H1 (cell line): ENCODE data around the gene SH2D2A. TPM values are rescaled to one million over a fixed set of nuclear protein-coding genes. Genes with fewer than 3 reads are reported as not detected.

Source experiments
- CTCF ChIA-PET: fragments of 300-600 bp; sonication (Branson Sonifier 250); formaldehyde crosslinking; loops from one replicate; lab custom pipeline; 2021; ENCODE audit not compliant: partially characterized antibody; lab: Charles Lee
- POLR2A ChIA-PET: fragments of 300-600 bp; sonication (Branson Sonifier 250); formaldehyde crosslinking; loops from one replicate; lab custom pipeline; 2021; ENCODE audit warnings: inconsistent platforms; ENCODE audit not compliant: partially characterized antibody; lab: Charles Lee
- DNase-seq, 2 experiments: peaks; one replicate each; pipeline versions ENCODE4 v3.0.0 to v3.0.0-alpha.2; 2010 to 2022; ENCODE audit warnings: low spot score in 2 of 2, low read depth in 1 of 2, mixed read lengths in 1 of 2
- FAIRE-seq: peaks from 2 replicates; lab custom pipeline; 2011; peaks lifted over from hg19 to GRCh38; lab: Jason Lieb, UNC
- H2AFZ ChIP-seq: 2 replicates; pipeline ENCODE4 v1.8.1; 2012; ENCODE audit warnings: low read length, inconsistent platforms
- H2AK5ac ChIP-seq: 2 replicates; pipeline ENCODE4 v1.6.1; 2013; ENCODE audit warnings: low read depth, low read length
- H2BK120ac ChIP-seq: replicated peaks from 2 replicates; pipeline ENCODE3; 2013; ENCODE audit warnings: low read depth, low read length, inconsistent platforms
- H2BK12ac ChIP-seq: 2 replicates; pipeline ENCODE4 v1.6.1; 2013; ENCODE audit warnings: low read depth, low read length
- H2BK15ac ChIP-seq: 2 replicates; pipeline ENCODE4 v1.6.1; 2013; ENCODE audit warnings: low read length
- H2BK20ac ChIP-seq: 2 replicates; pipeline ENCODE4 v1.6.1; 2013; ENCODE audit warnings: low read length
- H2BK5ac ChIP-seq: 2 replicates; pipeline ENCODE4 v1.6.1; 2013; ENCODE audit warnings: low read depth, low read length
- H3K14ac ChIP-seq: 2 replicates; pipeline ENCODE4 v1.6.1; 2013; ENCODE audit warnings: inconsistent platforms; ENCODE audit not compliant: insufficient read length
- H3K18ac ChIP-seq: 2 replicates; pipeline ENCODE4 v1.6.1; 2013; ENCODE audit warnings: low read length; ENCODE audit errors: extremely low read depth
- H3K23ac ChIP-seq: 2 replicates; pipeline ENCODE4 v1.6.1; 2013; ENCODE audit warnings: inconsistent platforms; ENCODE audit not compliant: insufficient read length
- H3K23me2 ChIP-seq: 2 replicates; pipeline ENCODE4 v1.6.1; 2013; ENCODE audit warnings: low read depth, low read length
- H3K27ac ChIP-seq: 2 replicates; pipeline ENCODE4 v1.6.1; 2011; ENCODE audit warnings: low read depth, low read length, inconsistent platforms
- H3K27me3 ChIP-seq, 4 experiments: replicated peaks in 1 of 4; 1 replicate in 1 of 4; 2 replicates in 3 of 4; pipeline versions ENCODE4 v1.6.1 to v1.8.1; 2011 to 2013; ENCODE audit warnings: low read length in 3 of 4, mild to moderate bottlenecking in 3 of 4, inconsistent platforms in 2 of 4, mixed read lengths in 2 of 4, moderate library complexity in 1 of 4; ENCODE audit not compliant: control insufficient read depth in 3 of 4, insufficient read depth in 3 of 4; ENCODE audit errors: extremely low read depth in 1 of 4
- H3K36me3 ChIP-seq, 4 experiments: 2 replicates each; pipeline versions ENCODE4 v1.6.1 to v1.8.1; 2011 to 2013; ENCODE audit warnings: mild to moderate bottlenecking in 4 of 4, low read length in 3 of 4, moderate library complexity in 2 of 4, control low read depth in 1 of 4, inconsistent platforms in 1 of 4; ENCODE audit not compliant: insufficient read depth in 4 of 4, control insufficient read depth in 2 of 4
- H3K4ac ChIP-seq: replicated peaks from 2 replicates; pipeline ENCODE3; 2013; ENCODE audit warnings: low read length, low read depth, mixed read lengths, inconsistent platforms; ENCODE audit not compliant: insufficient read length
- H3K4me1 ChIP-seq, 4 experiments: replicated peaks in 1 of 4; 1 replicate in 1 of 4; 2 replicates in 3 of 4; pipeline versions ENCODE4 v1.6.1 to v1.8.1; 2011 to 2013; ENCODE audit warnings: low read length in 3 of 4, inconsistent platforms in 2 of 4, mixed read lengths in 1 of 4; ENCODE audit not compliant: insufficient read depth in 4 of 4, control insufficient read depth in 3 of 4
- H3K4me2 ChIP-seq, 2 experiments: 2 replicates each; pipeline versions ENCODE4 v1.6.1 to v1.8.1; 2011 to 2013; ENCODE audit warnings: low read depth in 2 of 2, low read length in 2 of 2, control low read depth in 1 of 2, inconsistent platforms in 1 of 2, mild to moderate bottlenecking in 1 of 2; ENCODE audit not compliant: insufficient read depth in 1 of 2
- H3K4me3 ChIP-seq, 4 experiments: fragments of 200-600, 300-600 bp in 1 of 4; sonication (generic), shearing (Covaris generic), sonication (Bioruptor Twin) in 1 of 4; 2 replicates each; pipeline versions ENCODE4 v1.5.1 to v1.8.1; 2011 to 2016; ENCODE audit warnings: low read length in 4 of 4, low read depth in 3 of 4, control low read depth in 2 of 4, inconsistent platforms in 2 of 4, mild to moderate bottlenecking in 2 of 4, mixed read lengths in 1 of 4, moderate library complexity in 1 of 4; ENCODE audit not compliant: insufficient read depth in 2 of 4; ENCODE audit errors: extremely low read depth in 1 of 4
- H3K56ac ChIP-seq: replicated peaks from 2 replicates; pipeline ENCODE3; 2013; ENCODE audit warnings: low read depth, mild to moderate bottlenecking, mixed read lengths, low read length, inconsistent platforms; ENCODE audit not compliant: insufficient read length
- H3K79me1 ChIP-seq: 2 replicates; pipeline ENCODE4 v1.6.1; 2013; ENCODE audit warnings: low read depth, low read length, control low read depth
- H3K79me2 ChIP-seq, 2 experiments: 2 replicates each; pipeline versions ENCODE4 v1.6.1 to v1.8.1; 2012 to 2013; ENCODE audit warnings: low read length in 2 of 2, mild to moderate bottlenecking in 2 of 2, inconsistent platforms in 1 of 2; ENCODE audit not compliant: insufficient read depth in 2 of 2, control insufficient read depth in 1 of 2
- H3K9ac ChIP-seq, 4 experiments: replicated peaks in 1 of 4; 1 replicate in 1 of 4; 2 replicates in 3 of 4; pipeline versions ENCODE4 v1.6.1 to v1.8.1; 2011 to 2013; ENCODE audit warnings: low read depth in 3 of 4, low read length in 3 of 4, control low read depth in 2 of 4, mild to moderate bottlenecking in 2 of 4, moderate library complexity in 2 of 4, inconsistent platforms in 1 of 4; ENCODE audit errors: extremely low read depth in 1 of 4
- H3K9me3 ChIP-seq, 2 experiments: 2 replicates each; pipeline versions ENCODE4 v1.6.1 to v1.8.1; 2012 to 2013; ENCODE audit warnings: mild to moderate bottlenecking in 2 of 2, moderate library complexity in 2 of 2, control low read depth in 1 of 2, inconsistent platforms in 1 of 2, low read depth in 1 of 2, low read length in 1 of 2, mixed read lengths in 1 of 2; ENCODE audit not compliant: insufficient read depth in 2 of 2
- H4K20me1 ChIP-seq, 2 experiments: replicated peaks in 1 of 2; 2 replicates each; pipeline versions ENCODE3 to v1.8.1; 2011 to 2013; ENCODE audit warnings: inconsistent platforms in 2 of 2, low read length in 2 of 2, mild to moderate bottlenecking in 1 of 2; ENCODE audit not compliant: insufficient read depth in 2 of 2, control insufficient read depth in 1 of 2
- H4K5ac ChIP-seq: 2 replicates; pipeline ENCODE4 v1.6.1; 2013; ENCODE audit warnings: low read length, low read depth, mixed read lengths, inconsistent platforms; ENCODE audit not compliant: insufficient read length
- H4K8ac ChIP-seq: 2 replicates; pipeline ENCODE4 v1.8.0; 2013; ENCODE audit warnings: mild to moderate bottlenecking, moderate library complexity, low read length, inconsistent platforms; ENCODE audit not compliant: insufficient read depth; ENCODE audit errors: extremely low read depth
- H4K91ac ChIP-seq: replicated peaks from 2 replicates; pipeline ENCODE3; 2013; ENCODE audit warnings: low read length, mixed read lengths, inconsistent platforms; ENCODE audit not compliant: insufficient read length
- WGBS, 2 experiments: shearing (Covaris generic) in 1 of 2; methylation state at CpG; one replicate each; pipeline versions ENCODE4 v1.1.6 to v1.1.7; 2013 to 2015; ENCODE audit warnings: low lambda C conversion rate in 2 of 2, mixed read lengths in 2 of 2, inconsistent platforms in 1 of 2, low coverage in 1 of 2, missing lambda C conversion rate in 1 of 2; ENCODE audit not compliant: insufficient replicate concordance in 2 of 2, insufficient coverage in 1 of 2, insufficient read length in 1 of 2; ENCODE audit errors: extremely low coverage in 1 of 2, missing lambda C conversion rate in 1 of 2; 5-methylcytosine and 5-hydroxymethylcytosine counted together
- polyA plus RNA-seq, 7 experiments: library from polyadenylated mRNA; depleted of rRNA in 3 of 7; stranded (reverse) in 5 of 7; unstranded in 2 of 7; fragments of >200 nt in 5 of 7; fragments of 200-250 nt in 2 of 7; gene quantifications; 1 replicate in 5 of 7; 2 replicates in 1 of 7; 4 replicates in 1 of 7; pipeline versions ENCODE4 v1.2.1 to v1.2.3, GENCODE V29; 2011 to 2013; ENCODE audit warnings: missing spikeins in 2 of 7, mixed read lengths in 2 of 7
- total RNA-seq: library from RNA; stranded (reverse); fragmentation: NEBNext Ultra II Directional; extraction: Animal tissue kit (Norgen Biotek cat#: 25700); gene quantifications from 2 replicates; pipeline ENCODE4 v1.2.1, GENCODE V29; 2021
- TF ChIP-seq, protein P1 (sequence below): IDR thresholded peaks from 2 replicates; pipeline ENCODE4 v1.6.1; 2011; ENCODE audit warnings: low read length, improper control_type of control experiment

The SH2D2A gene
- total and polyA plus RNA-seq, 2 of the 8 experiments (the other 6 are each of a cell fraction or from before 2014, with no cell fraction given), result 3.3 to 7.9 TPM

DNA sequence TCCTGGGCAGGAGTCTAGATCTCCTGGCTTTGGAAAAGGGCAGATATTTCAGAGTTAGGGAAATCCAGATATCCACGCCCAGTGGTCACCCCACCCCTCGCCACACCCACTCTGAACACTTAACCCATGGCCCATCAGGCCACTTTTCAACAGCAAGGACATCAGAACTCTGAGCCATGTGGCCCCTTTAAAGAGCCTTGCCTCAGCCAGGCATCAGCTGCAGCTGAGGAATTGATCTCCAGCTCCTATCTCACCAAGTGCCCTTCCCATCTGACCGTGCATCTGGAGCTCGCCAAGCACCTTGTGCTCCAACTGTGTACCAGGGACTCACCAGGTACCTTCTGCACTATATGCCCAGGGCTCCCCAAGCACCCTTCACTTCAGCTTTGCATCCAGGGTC is 20.2 kb upstream of the SH2D2A start:
- H3K79me2 ChIP-seq, result no peaks in the 10 kb centered on the region
- H3K4me1 ChIP-seq, result peaks cover 0 to 2% (median 2%) of the 10 kb centered on the region in 4 experiments; a peak in 3 of 7 replicates
- no peak overlapping the region for H2BK120ac ChIP-seq
- no peak overlapping the region for H2BK20ac ChIP-seq
- H3K79me1 ChIP-seq, result no peaks in the 10 kb centered on the region
- 0 out of 2 replicates have a peak overlapping the region, but pooled peaks have one; percentile 27 for H2BK12ac ChIP-seq
- no peak overlapping the region for H2AFZ ChIP-seq
- H4K91ac ChIP-seq, result no peak overlapping the region
- H2AK5ac ChIP-seq, result no peak overlapping the region
- no peak for DNase-seq
- H3K56ac ChIP-seq, result no peak overlapping the region
- no peaks in the 10 kb centered on the region for H3K9me3 ChIP-seq
- FAIRE-seq, result no peak
- H3K18ac ChIP-seq, result no peak overlapping the region
- H3K4ac ChIP-seq, result no peak overlapping the region
- no peak overlapping the region for H3K9ac ChIP-seq
- no peak overlapping the region for H4K8ac ChIP-seq
- H3K36me3 ChIP-seq, result no peaks in the 10 kb centered on the region
- ChIA-PET CTCF (interaction anchor here (1.0 to 22.0 kb wide), 20 partner anchors 11 to 216 kb away, joined by 3 to 556 read pairs (median 10); partner anchors contain the start of genes INSRR, LRRC71, NTRK1 and PEAR1), POLR2A (no interaction called here)
- H2BK15ac ChIP-seq, result no peak overlapping the region
- H3K27me3 ChIP-seq, result peaks cover 0 to 5% (median 3%) of the 10 kb centered on the region in 4 experiments; a peak in 4 of 7 replicates
- no peaks in the 10 kb centered on the region for H4K20me1 ChIP-seq
- TF ChIP-seq, protein P1, sequence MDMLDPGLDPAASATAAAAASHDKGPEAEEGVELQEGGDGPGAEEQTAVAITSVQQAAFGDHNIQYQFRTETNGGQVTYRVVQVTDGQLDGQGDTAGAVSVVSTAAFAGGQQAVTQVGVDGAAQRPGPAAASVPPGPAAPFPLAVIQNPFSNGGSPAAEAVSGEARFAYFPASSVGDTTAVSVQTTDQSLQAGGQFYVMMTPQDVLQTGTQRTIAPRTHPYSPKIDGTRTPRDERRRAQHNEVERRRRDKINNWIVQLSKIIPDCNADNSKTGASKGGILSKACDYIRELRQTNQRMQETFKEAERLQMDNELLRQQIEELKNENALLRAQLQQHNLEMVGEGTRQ, result no peak
- H3K23me2 ChIP-seq, result no peaks in the 10 kb centered on the region
- H4K5ac ChIP-seq, result no peak overlapping the region
- H3K27ac ChIP-seq, result no peak overlapping the region
- no peak overlapping the region for H3K23ac ChIP-seq
- no peak overlapping the region for H2BK5ac ChIP-seq
- no peak overlapping the region for H3K14ac ChIP-seq
- no peak overlapping the region for H3K4me2 ChIP-seq
- WGBS, 2 experiments, result 89% methylated on average over 4 of the region's 4 CpGs; no CpG with 5 or more reads in 1 of the 2 experiments
- H3K4me3 ChIP-seq, result no peak overlapping the region
